ENCODE results near the gene HMCN1. TPM values are rescaled to one million over a fixed set of nuclear protein-coding genes. Genes with fewer than 3 reads are reported as not detected.
"Not testable (repeated sequence)": the region's sequence is repeated elsewhere in the genome, so short reads cannot be mapped to it uniquely, and the experiment has no call there.

The HMCN1 gene
- total RNA-seq, 1 donor from 2014 or later, result 22.2 TPM

DNA sequence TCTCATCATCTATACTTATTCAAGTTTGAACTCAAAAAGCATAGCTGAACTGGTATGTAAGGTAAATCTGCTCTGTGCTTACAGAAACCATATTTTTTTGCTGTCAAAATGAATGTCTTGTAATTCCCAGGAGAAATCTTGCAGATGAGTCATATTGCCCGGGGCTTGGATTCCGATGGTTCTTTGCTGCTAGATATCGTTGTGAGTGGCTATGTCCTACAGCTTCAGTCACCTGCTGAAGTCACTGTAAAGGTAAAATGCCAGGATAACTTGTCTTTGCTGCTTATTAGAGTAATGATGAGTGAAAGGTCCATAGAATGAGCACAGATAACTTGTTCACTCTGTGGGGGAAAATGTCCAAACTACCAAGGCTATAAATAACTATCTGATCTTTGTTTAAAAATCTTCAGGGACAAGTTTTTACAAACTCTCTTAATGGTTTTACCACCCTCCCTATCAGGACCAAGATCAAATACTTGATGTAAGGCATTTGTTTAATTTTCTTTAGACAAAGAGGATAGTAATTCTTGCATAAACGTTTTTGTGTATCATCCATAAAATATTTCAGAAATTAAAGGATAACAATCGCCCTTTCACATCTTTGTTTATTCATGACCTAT lies 418.5 kb downstream of the HMCN1 start:
- no peaks in the 10 kb centered on the region for H3K27me3 Mint-ChIP-seq (ENCODE audit: unreplicated experiment)
- H3K36me3 Mint-ChIP-seq (ENCODE audit: low read depth, unreplicated experiment), result no peaks in the 10 kb centered on the region
- TF ChIP-seq, protein P1, sequence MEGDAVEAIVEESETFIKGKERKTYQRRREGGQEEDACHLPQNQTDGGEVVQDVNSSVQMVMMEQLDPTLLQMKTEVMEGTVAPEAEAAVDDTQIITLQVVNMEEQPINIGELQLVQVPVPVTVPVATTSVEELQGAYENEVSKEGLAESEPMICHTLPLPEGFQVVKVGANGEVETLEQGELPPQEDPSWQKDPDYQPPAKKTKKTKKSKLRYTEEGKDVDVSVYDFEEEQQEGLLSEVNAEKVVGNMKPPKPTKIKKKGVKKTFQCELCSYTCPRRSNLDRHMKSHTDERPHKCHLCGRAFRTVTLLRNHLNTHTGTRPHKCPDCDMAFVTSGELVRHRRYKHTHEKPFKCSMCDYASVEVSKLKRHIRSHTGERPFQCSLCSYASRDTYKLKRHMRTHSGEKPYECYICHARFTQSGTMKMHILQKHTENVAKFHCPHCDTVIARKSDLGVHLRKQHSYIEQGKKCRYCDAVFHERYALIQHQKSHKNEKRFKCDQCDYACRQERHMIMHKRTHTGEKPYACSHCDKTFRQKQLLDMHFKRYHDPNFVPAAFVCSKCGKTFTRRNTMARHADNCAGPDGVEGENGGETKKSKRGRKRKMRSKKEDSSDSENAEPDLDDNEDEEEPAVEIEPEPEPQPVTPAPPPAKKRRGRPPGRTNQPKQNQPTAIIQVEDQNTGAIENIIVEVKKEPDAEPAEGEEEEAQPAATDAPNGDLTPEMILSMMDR (IDR thresholded peaks at IDR 0.05; ENCODE audit: unreplicated experiment), result no peak
- H3K9me3 Mint-ChIP-seq (ENCODE audit: unreplicated experiment), result no peaks in the 10 kb centered on the region
- H3K4me3 Mint-ChIP-seq (ENCODE audit: unreplicated experiment), result no peak overlapping the region
- no peak for DNase-seq (ENCODE audit: low spot score)
- H3K27ac Mint-ChIP-seq (ENCODE audit: unreplicated experiment), result no peak overlapping the region
- H3K4me1 Mint-ChIP-seq (ENCODE audit: unreplicated experiment), result no peaks in the 10 kb centered on the region

- H3K36me3 Mint-ChIP-seq (ENCODE audit: low read depth, unreplicated experiment), result no peaks in the 10 kb centered on the region
These were observed 420.5 kb downstream of the HMCN1 start for GRCh38 chr1:186154651-186155050.

DNA sequence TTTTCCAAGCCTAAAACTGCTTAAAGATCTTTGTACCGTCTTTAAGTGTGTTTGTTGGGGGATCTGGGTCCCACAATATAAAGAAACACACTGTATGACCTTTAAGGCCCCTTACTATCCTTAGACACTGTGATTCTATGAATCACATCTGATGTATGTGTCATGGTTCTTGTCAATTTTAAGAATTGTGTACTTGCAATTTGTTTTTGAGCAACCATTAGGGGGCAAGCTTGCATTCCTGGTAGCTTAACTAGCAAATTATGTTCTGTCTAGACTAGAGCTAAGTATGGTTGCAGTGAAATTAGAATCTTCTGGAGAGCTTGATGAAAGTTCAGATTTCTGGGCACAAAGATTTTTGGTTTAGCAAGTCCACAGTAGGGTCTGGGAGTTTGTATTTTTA lies 421.4 kb downstream of the HMCN1 start:
- no peaks in the 10 kb centered on the region for H3K27me3 Mint-ChIP-seq (ENCODE audit: unreplicated experiment)
- H3K36me3 Mint-ChIP-seq (ENCODE audit: low read depth, unreplicated experiment), result no peaks in the 10 kb centered on the region
- no peaks in the 10 kb centered on the region for H3K4me1 Mint-ChIP-seq (ENCODE audit: unreplicated experiment)
- no peak overlapping the region for H3K27ac Mint-ChIP-seq (ENCODE audit: unreplicated experiment)
- H3K4me3 Mint-ChIP-seq (ENCODE audit: unreplicated experiment), result no peak overlapping the region
- no peaks in the 10 kb centered on the region for H3K9me3 Mint-ChIP-seq (ENCODE audit: unreplicated experiment)
- TF ChIP-seq, protein P1 (IDR thresholded peaks at IDR 0.05; ENCODE audit: unreplicated experiment), result no peak
- no peak for DNase-seq (ENCODE audit: low spot score)

More at GRCh38 chr1:186154651-186155050, 420.5 kb downstream of the HMCN1 start:
- TF ChIP-seq, protein P1 (IDR thresholded peaks at IDR 0.05; ENCODE audit: unreplicated experiment), result no peak
- H3K4me3 Mint-ChIP-seq (ENCODE audit: unreplicated experiment), result no peak overlapping the region
- H3K27me3 Mint-ChIP-seq (ENCODE audit: unreplicated experiment), result no peaks in the 10 kb centered on the region
- no peaks in the 10 kb centered on the region for H3K9me3 Mint-ChIP-seq (ENCODE audit: unreplicated experiment)
- DNase-seq (ENCODE audit: low spot score), result no peak
- no peak overlapping the region for H3K27ac Mint-ChIP-seq (ENCODE audit: unreplicated experiment)
- no peaks in the 10 kb centered on the region for H3K4me1 Mint-ChIP-seq (ENCODE audit: unreplicated experiment)

- peaks cover 17% of the 10 kb centered on the region for H3K36me3 Mint-ChIP-seq (ENCODE audit: low read depth, unreplicated experiment)
- H3K9me3 Mint-ChIP-seq (ENCODE audit: unreplicated experiment); H3K27me3 Mint-ChIP-seq (ENCODE audit: unreplicated experiment); DNase-seq (ENCODE audit: low spot score); H3K4me1 Mint-ChIP-seq (ENCODE audit: unreplicated experiment); H3K27ac Mint-ChIP-seq (ENCODE audit: unreplicated experiment); H3K4me3 Mint-ChIP-seq (ENCODE audit: unreplicated experiment): not testable (repeated sequence)
These were observed 428.7 kb downstream of the HMCN1 start for GRCh38 chr1:186162895-186163294.

DNA sequence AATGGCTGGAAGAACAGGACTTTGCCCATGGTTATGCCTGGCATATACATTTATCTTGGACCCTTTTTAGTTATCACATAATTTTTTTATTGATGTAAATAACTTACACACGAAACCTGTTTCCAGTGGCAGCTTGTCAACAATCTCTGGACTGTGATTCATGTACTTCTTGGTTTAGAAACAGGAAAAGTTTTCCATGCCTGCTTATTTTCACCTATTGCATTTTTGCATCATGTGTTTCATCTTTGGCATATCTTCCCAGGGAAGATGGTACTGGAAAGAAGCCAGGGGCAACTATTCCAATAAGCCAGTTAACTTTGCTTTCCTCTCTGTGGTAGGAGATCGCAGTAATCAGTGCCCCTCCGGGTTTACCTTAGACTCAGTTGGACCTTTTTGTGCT lies 430.6 kb downstream of the HMCN1 start:
- Mint-ChIP-seq H3K9me3 (ENCODE audit: unreplicated experiment) (peaks cover 4% of the 10 kb centered on the region), H3K27ac (ENCODE audit: unreplicated experiment) (no peak overlapping the region), H3K4me1 (ENCODE audit: unreplicated experiment) (no peaks in the 10 kb centered on the region), H3K36me3 (ENCODE audit: low read depth, unreplicated experiment) (peaks cover 17% of the 10 kb centered on the region), H3K4me3 (ENCODE audit: unreplicated experiment) (no peak overlapping the region), H3K27me3 (ENCODE audit: unreplicated experiment) (peaks cover 3% of the 10 kb centered on the region)
- TF ChIP-seq, protein P1 (IDR thresholded peaks at IDR 0.05; ENCODE audit: unreplicated experiment), result no peak
- DNase-seq (ENCODE audit: low spot score), result no peak

Data from endothelial cell (in vitro differentiated cells).